ENCODE data around the gene PLAC1. TPM values are rescaled to one million over a fixed set of nuclear protein-coding genes. Genes with fewer than 3 reads are reported as not detected.

The PLAC1 gene
- total and polyA plus RNA-seq, 7 donors = 0.06 to 1.4 TPM; not detected in 5

DNA sequence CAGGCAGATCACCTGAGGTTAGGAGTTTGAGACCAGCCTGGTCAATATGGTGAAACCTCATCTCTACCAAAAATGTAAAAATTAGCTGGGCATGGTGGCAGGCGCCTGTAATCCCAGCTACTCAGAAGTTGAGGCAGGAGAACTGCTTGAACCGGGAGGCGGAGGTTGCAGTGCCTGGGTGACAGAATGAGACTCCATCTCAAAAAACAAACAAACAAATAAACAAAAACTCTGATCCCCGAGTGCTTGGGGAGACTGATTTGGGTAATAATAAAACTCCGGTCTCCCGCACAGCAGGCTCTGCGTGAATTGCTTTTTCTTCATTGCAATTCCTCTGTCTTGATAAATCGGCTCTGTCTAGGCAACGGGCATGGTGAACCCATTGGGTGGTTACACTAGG lies 124.9 kb downstream of the PLAC1 start:
- intact Hi-C loops (cut with DNase I) = no loop called here
- Histone ChIP-seq H3K4me3 (no peak overlapping the region), H3K9me3 (no peaks in the 10 kb centered on the region), H3K4me1 (no peaks in the 10 kb centered on the region), H3K27me3 (no peaks in the 10 kb centered on the region), H3K27ac (no peak overlapping the region), H3K36me3 (no peaks in the 10 kb centered on the region)
- 92 to 94% methylated on average over 9 of the region's 9 CpGs for WGBS, 2 donors
- no peak for DNase-seq
- TF ChIP-seq CTCF (IDR thresholded peaks at IDR 0.05) (no peak), POLR2A (IDR thresholded peaks at IDR 0.05) (no peak), EP300 (IDR thresholded peaks at IDR 0.05) (no peak), POLR2AphosphoS5 (IDR thresholded peaks at IDR 0.05) (no peak)

- TF ChIP-seq POLR2AphosphoS5 (IDR thresholded peaks at IDR 0.05) (no peak), EP300 (IDR thresholded peaks at IDR 0.05) (no peak), POLR2A (IDR thresholded peaks at IDR 0.05) (no peak), CTCF (IDR thresholded peaks at IDR 0.05) (no peak)
- no peaks in the 10 kb centered on the region for H3K27me3 ChIP-seq
- 88 to 94% methylated on average over 7 of the region's 7 CpGs for WGBS, 2 donors
- H3K4me1 ChIP-seq = no peaks in the 10 kb centered on the region
- H3K27ac ChIP-seq = no peak overlapping the region
- no peaks in the 10 kb centered on the region for H3K9me3 ChIP-seq
- DNase-seq = no peak
- no peaks in the 10 kb centered on the region for H3K36me3 ChIP-seq
- no peak overlapping the region for H3K4me3 ChIP-seq
- intact Hi-C loops (cut with DNase I) = no loop called here
Measured at GRCh38 chrX:134530845-134531244, 127.4 kb downstream of the PLAC1 start.

DNA sequence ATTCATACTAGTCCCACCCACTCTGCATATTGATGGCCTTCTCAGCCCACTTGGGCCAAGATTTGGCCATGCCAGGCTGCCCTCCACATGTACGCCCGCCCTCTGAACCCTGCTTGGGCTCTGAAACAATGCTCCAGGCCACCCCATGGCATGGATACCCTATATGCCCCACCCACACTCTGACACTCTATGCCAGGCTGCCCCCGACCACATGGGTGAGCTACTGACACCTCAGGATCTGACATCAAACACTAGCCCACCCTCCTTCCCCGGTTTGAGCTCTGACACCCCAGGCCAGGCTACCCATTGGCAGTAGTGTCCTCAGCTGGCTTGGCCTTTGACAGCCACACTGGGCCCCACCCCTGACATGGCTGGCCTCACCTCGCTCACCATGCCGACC lies 128.8 kb downstream of the PLAC1 start:
- TF ChIP-seq POLR2AphosphoS5 (IDR thresholded peaks at IDR 0.05) (no peak), CTCF (IDR thresholded peaks at IDR 0.05) (no peak), EP300 (IDR thresholded peaks at IDR 0.05) (no peak), POLR2A (IDR thresholded peaks at IDR 0.05) (no peak)
- no peaks in the 10 kb centered on the region for H3K27me3 ChIP-seq
- no peaks in the 10 kb centered on the region for H3K4me1 ChIP-seq
- no peaks in the 10 kb centered on the region for H3K36me3 ChIP-seq
- H3K9me3 ChIP-seq = no peaks in the 10 kb centered on the region
- H3K27ac ChIP-seq = no peak overlapping the region
- intact Hi-C loops (cut with DNase I) = no loop called here
- WGBS, 2 donors = 90 to 94% methylated on average over 6 of the region's 6 CpGs
- H3K4me3 ChIP-seq = no peak overlapping the region
- no peak for DNase-seq

DNA sequence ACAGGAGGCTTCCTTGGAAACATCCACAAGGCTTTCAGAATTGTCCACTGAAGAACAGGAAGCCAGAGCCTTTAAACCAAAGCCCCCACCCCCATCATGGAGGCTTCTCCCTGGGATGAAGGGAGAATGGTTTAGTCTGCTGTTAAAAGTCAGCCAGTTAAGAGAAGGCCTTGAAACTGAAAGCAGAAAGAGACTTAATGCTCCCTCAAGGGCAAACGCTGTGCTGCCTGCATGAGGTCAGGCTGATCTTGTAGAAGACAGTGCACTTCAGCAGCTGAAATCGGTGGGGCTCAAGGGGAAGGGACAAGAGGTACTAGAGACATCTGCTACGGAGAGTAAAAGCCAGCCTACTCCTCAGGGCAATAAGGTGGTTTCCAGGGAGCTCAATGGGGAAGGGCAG lies 129.3 kb downstream of the PLAC1 start:
- no peak overlapping the region for H3K27ac ChIP-seq
- no peaks in the 10 kb centered on the region for H3K9me3 ChIP-seq
- TF ChIP-seq CTCF (IDR thresholded peaks at IDR 0.05) (no peak), EP300 (IDR thresholded peaks at IDR 0.05) (no peak), POLR2AphosphoS5 (IDR thresholded peaks at IDR 0.05) (no peak), POLR2A (IDR thresholded peaks at IDR 0.05) (no peak)
- no peak overlapping the region for H3K4me3 ChIP-seq
- no peak for DNase-seq
- no peaks in the 10 kb centered on the region for H3K36me3 ChIP-seq
- 39 to 46% methylated on average over 3 of the region's 3 CpGs for WGBS, 2 donors
- intact Hi-C loops (cut with DNase I) = no loop called here
- no peaks in the 10 kb centered on the region for H3K27me3 ChIP-seq
- no peaks in the 10 kb centered on the region for H3K4me1 ChIP-seq

DNA sequence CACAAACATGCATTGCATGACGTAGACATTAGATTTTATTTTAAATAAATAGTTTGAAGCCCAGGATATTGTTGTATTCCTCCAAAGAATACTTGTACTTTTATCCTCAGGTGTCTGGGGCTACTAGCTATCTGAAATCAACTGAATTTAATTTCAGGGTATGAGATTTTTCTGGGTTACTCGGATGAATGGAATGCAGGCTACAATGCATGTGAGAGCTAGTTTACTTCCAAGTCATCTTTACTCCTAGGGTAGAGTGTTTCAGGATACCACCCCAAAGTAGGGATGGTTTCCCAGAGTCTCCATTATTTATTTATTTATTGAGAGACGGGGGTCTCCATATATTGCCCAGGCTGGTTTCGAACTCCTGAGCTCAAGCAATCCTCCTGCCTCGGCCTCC lies 131.9 kb downstream of the PLAC1 start:
- 94 to 97% methylated on average over 5 of the region's 5 CpGs for WGBS, 2 donors
- no peak overlapping the region for H3K27ac ChIP-seq
- H3K36me3 ChIP-seq = no peaks in the 10 kb centered on the region
- intact Hi-C loops (cut with DNase I) = no loop called here
- H3K4me1 ChIP-seq = no peaks in the 10 kb centered on the region
- no peaks in the 10 kb centered on the region for H3K27me3 ChIP-seq
- no peaks in the 10 kb centered on the region for H3K9me3 ChIP-seq
- no peak for DNase-seq
- no peak for TF ChIP-seq POLR2AphosphoS5 (IDR thresholded peaks at IDR 0.05)
- H3K4me3 ChIP-seq = no peak overlapping the region
